Activated CD8-positive, alpha-beta T cell treated with anti-CD3 and anti-CD28 coated beads, Interleukin-2, amount 10 ng/mL, durations not matched to agents 7 days and 5 days (primary cell): ENCODE data around the gene ASB15. TPM values are rescaled to one million over a fixed set of nuclear protein-coding genes. Genes with fewer than 3 reads are reported as not detected.

Experiments used
- ATAC-seq: fragments of 150-1000 bp; cut with Tn5 transposase; one replicate; pipeline ENCODE4 v1.10.0; 2021; ENCODE audit warnings: moderate library complexity
- CTCF ChIA-PET: fragments of 350-600 bp; sonication (Branson Sonifier 250); formaldehyde crosslinking; loops from one replicate; lab custom pipeline; 2021; ENCODE audit warnings: antibody characterized with exemption; lab: Charles Lee
- POLR2A ChIA-PET: fragments of 350-600 bp; sonication (Branson Sonifier 250); formaldehyde crosslinking; loops from one replicate; lab custom pipeline; 2021; ENCODE audit warnings: antibody characterized with exemption; lab: Charles Lee
- DNase-seq: peaks from one replicate; pipeline ENCODE4 v3.0.0-alpha.2; 2020
- H3K27ac Mint-ChIP-seq: one replicate; pipeline ENCODE4 v1.8.0; 2021; ENCODE audit warnings: mild to moderate bottlenecking, mixed read lengths
- H3K27me3 Mint-ChIP-seq: one replicate; pipeline ENCODE4 v1.8.0; 2021; ENCODE audit warnings: low read depth, mixed read lengths
- H3K36me3 Mint-ChIP-seq: one replicate; pipeline ENCODE4 v1.8.0; 2021; ENCODE audit warnings: low read depth, mixed read lengths
- H3K4me1 Mint-ChIP-seq: one replicate; pipeline ENCODE4 v1.8.0; 2021; ENCODE audit warnings: low read depth, mixed read lengths
- H3K4me3 Mint-ChIP-seq: one replicate; pipeline ENCODE4 v1.8.0; 2021; ENCODE audit warnings: mild to moderate bottlenecking, mixed read lengths
- H3K9me3 Mint-ChIP-seq: one replicate; pipeline ENCODE4 v1.8.0; 2022; ENCODE audit warnings: mixed read lengths; ENCODE audit not compliant: insufficient read depth
- total RNA-seq, 2 experiments: library from RNA; stranded (reverse); gene quantifications; one replicate each; pipeline ENCODE4 v1.2.3, GENCODE V29; 2021

Gene ASB15
- total RNA-seq, 2 experiments from 2014 or later, result not detected

- CTCF ChIA-PET, result no interaction called here
- POLR2A ChIA-PET, result no interaction called here
- no peak for ATAC-seq
- no peaks in the 10 kb centered on the region for H3K9me3 Mint-ChIP-seq
- no peaks in the 10 kb centered on the region for H3K4me1 Mint-ChIP-seq
- no peak within 1 kb of the TSS for H3K27ac Mint-ChIP-seq
- no peak for DNase-seq
- H3K36me3 Mint-ChIP-seq, result no peaks in the 10 kb centered on the region
- H3K27me3 Mint-ChIP-seq, result peaks cover 14% of the 10 kb centered on the region
- H3K4me3 Mint-ChIP-seq, result no peak within 1 kb of the TSS
These were observed 54.0 kb downstream of the ASB15 start, which contains the start of gene LMOD2 for GRCh38 chr7:123655614-123656013. Gene LMOD2 (plus strand): TSS chr7:123655866. CDS start chr7:123655964, 98 bp downstream.

DNA sequence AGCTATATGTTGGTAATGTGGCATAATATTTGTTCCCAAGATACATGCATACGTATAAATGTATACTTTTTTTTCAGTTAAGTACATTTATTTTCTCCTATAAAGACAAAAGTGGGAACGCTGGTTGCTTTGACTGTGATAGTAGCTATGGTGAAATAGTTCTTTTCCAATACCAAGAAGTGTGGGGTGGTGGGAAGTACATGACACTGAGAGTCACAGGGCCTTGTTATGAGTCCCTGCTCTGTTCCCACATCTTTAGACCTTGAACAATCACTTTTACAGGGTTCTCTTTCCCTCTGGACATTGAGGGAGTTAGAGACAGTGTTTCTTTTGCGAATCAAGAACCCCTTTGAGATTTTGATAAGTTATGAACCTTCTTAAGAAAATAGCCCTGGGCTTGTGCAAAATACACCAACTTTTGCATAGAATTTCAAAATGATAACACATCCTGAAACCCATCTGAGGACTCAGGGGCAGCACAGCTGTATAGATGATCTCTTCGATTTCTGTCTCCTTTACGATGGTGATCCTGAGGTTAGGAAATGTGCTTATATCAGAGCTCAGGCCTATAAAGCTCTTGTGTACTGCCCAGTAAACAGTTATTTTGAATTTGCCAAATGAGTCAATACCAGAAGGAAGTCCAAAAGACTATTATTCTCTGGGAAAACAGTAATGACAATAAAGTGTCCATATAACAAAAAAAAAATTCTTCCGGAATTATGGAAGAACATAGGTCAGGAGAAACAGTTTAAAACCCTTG is 55.1 kb downstream of the ASB15 start:
- no peaks in the 10 kb centered on the region for H3K36me3 Mint-ChIP-seq
- H3K9me3 Mint-ChIP-seq, result no peaks in the 10 kb centered on the region
- ChIA-PET CTCF (no interaction called here), POLR2A (no interaction called here)
- no peaks in the 10 kb centered on the region for H3K4me1 Mint-ChIP-seq
- peaks cover 11% of the 10 kb centered on the region for H3K27me3 Mint-ChIP-seq
- no peak overlapping the region for H3K4me3 Mint-ChIP-seq
- ATAC-seq, result no peak
- no peak overlapping the region for H3K27ac Mint-ChIP-seq
- no peak for DNase-seq

- Mint-ChIP-seq H3K36me3 (no peaks in the 10 kb centered on the region), H3K27me3 (peaks cover 9% of the 10 kb centered on the region), H3K4me3 (no peak overlapping the region), H3K9me3 (no peaks in the 10 kb centered on the region), H3K27ac (no peak overlapping the region), H3K4me1 (no peaks in the 10 kb centered on the region)
- DNase-seq (no peak), ATAC-seq (no peak)
- ChIA-PET POLR2A (no interaction called here), CTCF (no interaction called here)
These were observed 55.7 kb downstream of the ASB15 start for GRCh38 chr7:123657304-123657685.

DNA sequence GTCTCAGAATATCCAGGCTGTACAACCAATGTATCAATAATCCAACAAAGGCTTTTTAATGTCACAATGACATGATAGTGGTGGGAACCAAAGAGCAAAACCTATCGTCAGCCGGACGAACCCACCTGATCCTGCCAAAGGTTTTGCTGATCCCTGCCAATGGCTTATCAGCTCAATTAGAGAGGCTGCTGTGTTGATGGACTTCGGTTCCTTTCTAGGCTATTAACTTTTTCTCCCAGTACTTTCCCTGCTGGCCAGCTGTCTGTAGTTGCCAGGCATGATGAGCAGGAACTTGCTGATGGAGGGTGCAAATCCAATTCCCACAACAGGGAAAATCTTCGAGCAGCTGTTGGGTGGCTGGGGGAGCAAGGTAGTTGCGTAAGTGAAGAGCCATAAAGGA is 56.4 kb downstream of the ASB15 start:
- H3K27me3 Mint-ChIP-seq, result peaks cover 11% of the 10 kb centered on the region
- H3K4me1 Mint-ChIP-seq, result no peaks in the 10 kb centered on the region
- POLR2A ChIA-PET, result no interaction called here
- DNase-seq (no peak), ATAC-seq (no peak)
- no peak overlapping the region for H3K4me3 Mint-ChIP-seq
- no peak overlapping the region for H3K27ac Mint-ChIP-seq
- CTCF ChIA-PET, result no interaction called here
- no peaks in the 10 kb centered on the region for H3K9me3 Mint-ChIP-seq
- no peaks in the 10 kb centered on the region for H3K36me3 Mint-ChIP-seq

DNA sequence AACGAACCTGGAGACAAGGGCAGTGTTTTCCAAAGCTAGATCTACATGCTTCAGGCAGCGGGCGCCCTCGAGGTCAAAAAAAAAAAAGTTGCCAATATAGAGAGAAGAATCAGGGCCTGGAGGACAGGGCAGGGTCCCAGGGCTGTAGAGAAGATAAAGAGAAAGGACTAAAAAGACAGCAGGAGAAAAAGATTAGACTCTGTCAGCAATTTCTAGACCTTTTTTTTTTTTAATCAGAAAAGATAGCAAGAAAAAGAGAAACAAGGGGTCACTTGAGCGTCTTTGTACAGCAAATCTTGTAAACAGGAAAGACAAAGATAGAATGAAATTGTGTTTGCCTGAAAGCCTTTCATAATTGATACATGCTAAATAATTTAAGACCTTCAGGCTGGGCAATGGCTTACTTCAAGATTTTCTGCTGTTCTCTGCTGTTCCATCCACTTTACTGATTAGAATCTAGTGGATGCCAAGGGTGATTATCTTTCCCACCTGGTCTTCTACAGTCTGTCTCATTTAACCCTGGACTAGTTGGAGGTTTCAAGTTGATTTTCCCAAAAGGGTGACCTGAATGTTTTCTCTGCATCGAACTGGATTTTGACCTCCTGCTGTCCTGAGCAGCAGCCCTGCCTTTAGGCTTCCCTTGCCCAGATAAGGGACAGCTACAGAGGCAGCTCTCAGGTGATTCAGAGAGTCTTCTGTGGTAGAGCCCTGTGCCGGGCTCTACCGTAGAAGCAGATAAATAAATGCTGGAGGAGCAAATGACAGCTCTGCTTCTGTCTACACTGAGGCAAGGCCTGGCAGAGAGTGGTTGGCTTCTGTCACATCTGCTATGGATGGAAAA is 59.1 kb downstream of the ASB15 start:
- no peaks in the 10 kb centered on the region for H3K9me3 Mint-ChIP-seq
- H3K36me3 Mint-ChIP-seq, result no peaks in the 10 kb centered on the region
- DNase-seq, result no peak
- ATAC-seq, result no peak
- no peak overlapping the region for H3K27ac Mint-ChIP-seq
- H3K4me3 Mint-ChIP-seq, result no peak overlapping the region
- H3K27me3 Mint-ChIP-seq, result peaks cover 13% of the 10 kb centered on the region
- no peaks in the 10 kb centered on the region for H3K4me1 Mint-ChIP-seq
- ChIA-PET CTCF (no interaction called here), POLR2A (no interaction called here)

GRCh38 chr7:123661765-123662164 is 60.1 kb downstream of the ASB15 start:
- Mint-ChIP-seq H3K27ac (no peak overlapping the region), H3K9me3 (no peaks in the 10 kb centered on the region), H3K27me3 (peaks cover 13% of the 10 kb centered on the region), H3K4me3 (no peak overlapping the region), H3K4me1 (no peaks in the 10 kb centered on the region), H3K36me3 (no peaks in the 10 kb centered on the region)
- POLR2A ChIA-PET, result no interaction called here
- DNase-seq (no peak), ATAC-seq (no peak)
- CTCF ChIA-PET, result no interaction called here

- Mint-ChIP-seq H3K27ac (no peak overlapping the region), H3K36me3 (no peaks in the 10 kb centered on the region), H3K4me3 (no peak overlapping the region), H3K9me3 (no peaks in the 10 kb centered on the region), H3K4me1 (no peaks in the 10 kb centered on the region), H3K27me3 (peaks cover 13% of the 10 kb centered on the region)
- POLR2A ChIA-PET, result no interaction called here
- CTCF ChIA-PET, result no interaction called here
- DNase-seq (no peak), ATAC-seq (no peak)
These were observed 60.7 kb downstream of the ASB15 start for GRCh38 chr7:123662293-123662692.

DNA sequence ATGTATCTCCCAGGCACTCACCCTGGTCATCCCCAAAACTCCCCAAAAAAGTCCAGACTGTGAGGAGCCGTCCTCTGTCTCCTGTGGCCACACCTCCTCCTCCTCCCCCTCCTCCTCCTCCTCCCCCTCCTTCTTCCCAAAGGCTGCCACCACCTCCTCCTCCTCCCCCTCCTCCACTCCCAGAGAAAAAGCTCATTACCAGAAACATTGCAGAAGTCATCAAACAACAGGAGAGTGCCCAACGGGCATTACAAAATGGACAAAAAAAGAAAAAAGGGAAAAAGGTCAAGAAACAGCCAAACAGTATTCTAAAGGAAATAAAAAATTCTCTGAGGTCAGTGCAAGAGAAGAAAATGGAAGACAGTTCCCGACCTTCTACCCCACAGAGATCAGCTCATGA is 61.1 kb downstream of the ASB15 start:
- ChIA-PET CTCF (no interaction called here), POLR2A (no interaction called here)
- DNase-seq (no peak), ATAC-seq (no peak)
- H3K36me3 Mint-ChIP-seq, result no peaks in the 10 kb centered on the region
- no peak overlapping the region for H3K27ac Mint-ChIP-seq
- no peaks in the 10 kb centered on the region for H3K9me3 Mint-ChIP-seq
- H3K27me3 Mint-ChIP-seq, result peaks cover 13% of the 10 kb centered on the region
- no peaks in the 10 kb centered on the region for H3K4me1 Mint-ChIP-seq
- H3K4me3 Mint-ChIP-seq, result no peak overlapping the region

GRCh38 chr7:123663200-123663599 is 61.6 kb downstream of the ASB15 start:
- Mint-ChIP-seq H3K36me3 (no peaks in the 10 kb centered on the region), H3K9me3 (no peaks in the 10 kb centered on the region), H3K4me3 (no peak overlapping the region), H3K4me1 (no peaks in the 10 kb centered on the region), H3K27me3 (peaks cover 13% of the 10 kb centered on the region), H3K27ac (no peak overlapping the region)
- DNase-seq (no peak), ATAC-seq (no peak)
- POLR2A ChIA-PET, result no interaction called here
- CTCF ChIA-PET, result no interaction called here

GRCh38 chr7:123665157-123665556 is 63.5 kb downstream of the ASB15 start:
- H3K4me1 Mint-ChIP-seq, result no peaks in the 10 kb centered on the region
- POLR2A ChIA-PET, result no interaction called here
- H3K27ac Mint-ChIP-seq, result no peak overlapping the region
- CTCF ChIA-PET, result no interaction called here
- ATAC-seq, result no peak
- H3K9me3 Mint-ChIP-seq, result no peaks in the 10 kb centered on the region
- no peak for DNase-seq
- H3K4me3 Mint-ChIP-seq, result no peak overlapping the region
- H3K27me3 Mint-ChIP-seq, result peaks cover 8% of the 10 kb centered on the region
- H3K36me3 Mint-ChIP-seq, result no peaks in the 10 kb centered on the region

DNA sequence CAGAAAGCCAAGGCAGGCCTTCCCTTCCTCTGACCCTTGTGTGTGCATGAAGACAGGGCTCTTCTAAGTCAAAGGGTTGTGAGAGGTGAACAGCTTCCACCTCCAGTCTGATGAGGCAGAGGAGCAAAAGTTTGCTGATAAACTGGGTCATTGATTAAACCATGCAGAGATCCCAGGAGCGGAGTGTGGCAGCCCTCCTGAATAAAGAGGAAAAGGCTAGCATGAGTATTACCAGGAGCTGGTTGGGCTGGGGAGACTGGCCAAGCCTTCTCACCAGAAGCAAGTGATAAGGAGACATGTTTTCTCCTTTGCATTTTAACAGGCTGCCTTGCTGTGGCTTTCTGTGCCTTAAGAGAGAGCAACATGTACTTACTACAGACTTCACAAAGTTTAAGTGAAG is 64.3 kb downstream of the ASB15 start:
- ChIA-PET CTCF (no interaction called here), POLR2A (interaction anchor here (0.6 kb wide), 1 partner anchor 303 kb away, joined by 5 read pairs; no protein-coding TSS in a partner anchor)
- H3K4me1 Mint-ChIP-seq, result no peaks in the 10 kb centered on the region
- H3K27ac Mint-ChIP-seq, result no peak overlapping the region
- DNase-seq, result no peak
- ATAC-seq, result no peak
- no peak overlapping the region for H3K4me3 Mint-ChIP-seq
- no peaks in the 10 kb centered on the region for H3K9me3 Mint-ChIP-seq
- H3K27me3 Mint-ChIP-seq, result peaks cover 5% of the 10 kb centered on the region
- H3K36me3 Mint-ChIP-seq, result no peaks in the 10 kb centered on the region

DNA sequence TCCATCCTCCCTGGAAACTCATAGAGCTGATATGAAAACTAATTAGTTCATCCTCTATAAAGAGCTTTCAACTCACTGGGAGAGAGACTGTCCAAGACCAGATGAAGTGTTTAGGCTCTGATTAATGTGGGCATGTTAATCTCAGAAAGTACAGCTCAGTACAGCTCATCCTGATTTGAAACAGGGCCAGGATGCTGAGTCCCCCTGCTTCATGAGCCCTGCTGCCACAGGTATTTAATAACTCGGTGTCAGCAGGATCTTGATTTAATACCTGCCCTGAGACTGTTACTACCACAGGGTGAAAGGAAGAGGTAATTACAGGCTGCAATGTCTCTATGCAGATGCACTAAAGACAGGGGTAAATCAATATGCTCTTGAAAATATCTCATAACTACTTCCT is 64.9 kb downstream of the ASB15 start:
- POLR2A ChIA-PET, result interaction anchor here (0.6 to 0.7 kb wide), 2 partner anchors 11 to 303 kb away, joined by 3 to 5 read pairs; no protein-coding TSS in a partner anchor
- Mint-ChIP-seq H3K9me3 (no peaks in the 10 kb centered on the region), H3K27me3 (peaks cover 5% of the 10 kb centered on the region), H3K4me1 (no peaks in the 10 kb centered on the region), H3K4me3 (no peak overlapping the region), H3K36me3 (no peaks in the 10 kb centered on the region), H3K27ac (no peak overlapping the region)
- ATAC-seq (no peak), DNase-seq (no peak)
- CTCF ChIA-PET, result no interaction called here
